Vagina (tissue), 2 donors: ENCODE data around the gene DIAPH3.

Experiments
- CTCF ChIP-seq, 3 experiments: fragments of 450-650 bp in 2 of 3; fragments of 200-600 bp in 1 of 3; sonication (generic) in 1 of 3; IDR thresholded peaks; one replicate each; pipeline ENCODE4 v1.5.1; 2017 to 2019; ENCODE audit warnings: antibody characterized with exemption in 3 of 3, mild to moderate bottlenecking in 2 of 3, moderate library complexity in 2 of 3
- POLR2A ChIP-seq, 2 donors: fragments of 450-650 bp; IDR thresholded peaks; one replicate each; pipeline ENCODE4 v1.6.1; 2017; ENCODE audit warnings: antibody characterized with exemption in 2 of 2, mild to moderate bottlenecking in 2 of 2, moderate library complexity in 2 of 2
- POLR2AphosphoS5 ChIP-seq, 2 donors: sonication (generic); formaldehyde crosslinking; IDR thresholded peaks; one replicate each; pipeline ENCODE4 v1.9.0; 2017; ENCODE audit warnings: antibody characterized with exemption in 2 of 2, mild to moderate bottlenecking in 2 of 2, low read depth in 1 of 2; ENCODE audit not compliant: insufficient read depth in 1 of 2

GRCh38 chr13:60062502-60062901 is 101.2 kb downstream of the DIAPH3 start:
- TF ChIP-seq POLR2A (IDR thresholded peaks at IDR 0.05), result no peak
- no peak for TF ChIP-seq CTCF (IDR thresholded peaks at IDR 0.05)
- no peak for TF ChIP-seq POLR2AphosphoS5 (IDR thresholded peaks at IDR 0.05; ENCODE audit: insufficient read depth in 1 of 2, low read depth in 1 of 2)
